Measurements from ENCODE around the gene RELB. TPM values are rescaled to one million over a fixed set of nuclear protein-coding genes. Genes with fewer than 3 reads are reported as not detected.
A peak's percentile ranks its signal among the peaks of the same experiment; 100 is the strongest.

RELB gene
- polyA plus RNA-seq, 4 donors = 10.5 to 41.3 (median 17.6) TPM

- FAIRE-seq (no peak), DNase-seq (no peak)
- peak overlapping the region in 1 of 3 donors; percentile 89 for H3K4me3 ChIP-seq (ENCODE audit: low read depth in 1 of 3, low read length in 3 of 3)
- peaks cover 8 to 68% (median 10%) of the 10 kb centered on the region in 3 donors for H3K36me3 ChIP-seq (ENCODE audit: control insufficient read depth in 3 of 3, insufficient read depth in 2 of 3, low read depth in 1 of 3, low read length in 3 of 3)
- peaks cover 0 to 16% (median 7%) of the 10 kb centered on the region in 3 donors for H3K4me1 ChIP-seq (ENCODE audit: control insufficient read depth in 3 of 3, insufficient read depth in 2 of 3, low read depth in 1 of 3, low read length in 2 of 3)
- no peak overlapping the region for H3K27ac ChIP-seq (ENCODE audit: low read depth in 1 of 3, low read length in 2 of 3)
- 91 to 96% (median 94%) methylated on average over 33 to 37 of the region's 37 CpGs for WGBS, 3 donors
- H3K27me3 ChIP-seq (ENCODE audit: control insufficient read depth in 3 of 3, insufficient read depth in 3 of 3, low read length in 3 of 3) = no peaks in the 10 kb centered on the region
- peaks cover 0 to 5% of the 10 kb centered on the region in 2 donors for H3K9me3 ChIP-seq (ENCODE audit: control insufficient read depth in 2 of 2, insufficient read depth in 1 of 2, low read depth in 1 of 2, low read length in 1 of 2)
These were observed 36.3 kb downstream of the RELB start for GRCh38 chr19:45037393-45038169.

- WGBS, 3 donors = 0 to 2% (median 2%) methylated on average over 55 to 62 of the region's 62 CpGs
- H3K9me3 ChIP-seq (ENCODE audit: control insufficient read depth in 2 of 2, insufficient read depth in 1 of 2, low read depth in 1 of 2, low read length in 1 of 2) = peaks cover 0 to 5% of the 10 kb centered on the region in 2 donors
- H3K27me3 ChIP-seq (ENCODE audit: control insufficient read depth in 3 of 3, insufficient read depth in 3 of 3, low read length in 3 of 3) = no peaks in the 10 kb centered on the region
- H3K4me1 ChIP-seq (ENCODE audit: control insufficient read depth in 3 of 3, insufficient read depth in 2 of 3, low read depth in 1 of 3, low read length in 2 of 3) = peaks cover 0 to 16% (median 7%) of the 10 kb centered on the region in 3 donors
- DNase-seq = peak; percentile 91 to 96
- FAIRE-seq = no peak
- peak within 1 kb of the TSS; percentile 93 to 99 (median 95) for H3K27ac ChIP-seq (ENCODE audit: low read depth in 1 of 3, low read length in 2 of 3)
- peak within 1 kb of the TSS; percentile 73 to 97 (median 89) for H3K4me3 ChIP-seq (ENCODE audit: low read depth in 1 of 3, low read length in 3 of 3)
- H3K36me3 ChIP-seq (ENCODE audit: control insufficient read depth in 3 of 3, insufficient read depth in 2 of 3, low read depth in 1 of 3, low read length in 3 of 3) = peaks cover 12 to 69% (median 13%) of the 10 kb centered on the region in 3 donors
These were observed 37.9 kb downstream of the RELB start, which contains the start of gene CLASRP for GRCh38 chr19:45038931-45039893. TSS of gene CLASRP (plus strand) at chr19:45039045. CDS start at chr19:45040213, 1,168 bp downstream.

- H3K9me3 ChIP-seq (ENCODE audit: control insufficient read depth in 2 of 2, insufficient read depth in 1 of 2, low read depth in 1 of 2, low read length in 1 of 2) = peaks cover 0 to 5% of the 10 kb centered on the region in 2 donors
- H3K27ac ChIP-seq (ENCODE audit: low read depth in 1 of 3, low read length in 2 of 3) = peak overlapping the region in 1 of 3 donors; percentile 99
- H3K36me3 ChIP-seq (ENCODE audit: control insufficient read depth in 3 of 3, insufficient read depth in 2 of 3, low read depth in 1 of 3, low read length in 3 of 3) = peaks cover 10 to 72% (median 14%) of the 10 kb centered on the region in 3 donors
- no peak for DNase-seq
- WGBS, 3 donors = 72 to 78% (median 76%) methylated on average over 19 of the region's 19 CpGs
- FAIRE-seq = no peak
- H3K4me1 ChIP-seq (ENCODE audit: control insufficient read depth in 3 of 3, insufficient read depth in 2 of 3, low read depth in 1 of 3, low read length in 2 of 3) = peaks cover 0 to 24% (median 7%) of the 10 kb centered on the region in 3 donors
- H3K27me3 ChIP-seq (ENCODE audit: control insufficient read depth in 3 of 3, insufficient read depth in 3 of 3, low read length in 3 of 3) = no peaks in the 10 kb centered on the region
- H3K4me3 ChIP-seq (ENCODE audit: low read depth in 1 of 3, low read length in 3 of 3) = peak overlapping the region in 2 of 3 donors; percentile 89 to 97
These were observed 39.0 kb downstream of the RELB start for GRCh38 chr19:45040059-45040771.

GRCh38 chr19:45041125-45041524, 39.9 kb downstream of the RELB start:
- Histone ChIP-seq H3K4me3 (ENCODE audit: low read depth in 1 of 3, low read length in 3 of 3) (no peak overlapping the region), H3K4me1 (ENCODE audit: control insufficient read depth in 3 of 3, insufficient read depth in 2 of 3, low read depth in 1 of 3, low read length in 2 of 3) (peaks cover 0 to 33% (median 7%) of the 10 kb centered on the region in 3 donors), H3K36me3 (ENCODE audit: control insufficient read depth in 3 of 3, insufficient read depth in 2 of 3, low read depth in 1 of 3, low read length in 3 of 3) (peaks cover 10 to 74% (median 11%) of the 10 kb centered on the region in 3 donors), H3K9me3 (ENCODE audit: control insufficient read depth in 2 of 2, insufficient read depth in 1 of 2, low read depth in 1 of 2, low read length in 1 of 2) (no peaks in the 10 kb centered on the region), H3K27me3 (ENCODE audit: control insufficient read depth in 3 of 3, insufficient read depth in 3 of 3, low read length in 3 of 3) (no peaks in the 10 kb centered on the region), H3K27ac (ENCODE audit: low read depth in 1 of 3, low read length in 2 of 3) (no peak overlapping the region)
- FAIRE-seq (no peak), DNase-seq (no peak)
- 84 to 90% (median 89%) methylated on average over 6 of the region's 6 CpGs for WGBS, 3 donors

- 14 to 57% (median 41%) methylated on average over 14 of the region's 14 CpGs for WGBS, 3 donors
- no peaks in the 10 kb centered on the region for H3K27me3 ChIP-seq (ENCODE audit: control insufficient read depth in 3 of 3, insufficient read depth in 3 of 3, low read length in 3 of 3)
- no peaks in the 10 kb centered on the region for H3K9me3 ChIP-seq (ENCODE audit: control insufficient read depth in 2 of 2, insufficient read depth in 1 of 2, low read depth in 1 of 2, low read length in 1 of 2)
- H3K4me1 ChIP-seq (ENCODE audit: control insufficient read depth in 3 of 3, insufficient read depth in 2 of 3, low read depth in 1 of 3, low read length in 2 of 3) = peaks cover 0 to 30% (median 3%) of the 10 kb centered on the region in 3 donors
- DNase-seq (peak; percentile 72 to 83), FAIRE-seq (no peak)
- peak overlapping the region; percentile 49 to 84 (median 52) for H3K27ac ChIP-seq (ENCODE audit: low read depth in 1 of 3, low read length in 2 of 3)
- peaks cover 7 to 72% (median 11%) of the 10 kb centered on the region in 3 donors for H3K36me3 ChIP-seq (ENCODE audit: control insufficient read depth in 3 of 3, insufficient read depth in 2 of 3, low read depth in 1 of 3, low read length in 3 of 3)
- H3K4me3 ChIP-seq (ENCODE audit: low read depth in 1 of 3, low read length in 3 of 3) = no peak overlapping the region
These were observed 44.5 kb downstream of the RELB start for GRCh38 chr19:45045671-45046353.

GRCh38 chr19:45046355-45046754, 45.1 kb downstream of the RELB start:
- Histone ChIP-seq H3K4me1 (ENCODE audit: control insufficient read depth in 3 of 3, insufficient read depth in 2 of 3, low read depth in 1 of 3, low read length in 2 of 3) (peaks cover 2 to 34% (median 3%) of the 10 kb centered on the region in 3 donors), H3K27ac (ENCODE audit: low read depth in 1 of 3, low read length in 2 of 3) (peak overlapping the region; percentile 49 to 84 (median 52)), H3K36me3 (ENCODE audit: control insufficient read depth in 3 of 3, insufficient read depth in 2 of 3, low read depth in 1 of 3, low read length in 3 of 3) (peaks cover 7 to 69% (median 11%) of the 10 kb centered on the region in 3 donors), H3K27me3 (ENCODE audit: control insufficient read depth in 3 of 3, insufficient read depth in 3 of 3, low read length in 3 of 3) (no peaks in the 10 kb centered on the region), H3K4me3 (ENCODE audit: low read depth in 1 of 3, low read length in 3 of 3) (no peak overlapping the region), H3K9me3 (ENCODE audit: control insufficient read depth in 2 of 2, insufficient read depth in 1 of 2, low read depth in 1 of 2, low read length in 1 of 2) (no peaks in the 10 kb centered on the region)
- WGBS, 3 donors = 60 to 74% (median 65%) methylated on average over 7 of the region's 7 CpGs
- FAIRE-seq (no peak), DNase-seq (peak in 1 of 2 donors; percentile 26)

- peaks cover 4 to 69% (median 8%) of the 10 kb centered on the region in 3 donors for H3K36me3 ChIP-seq (ENCODE audit: control insufficient read depth in 3 of 3, insufficient read depth in 2 of 3, low read depth in 1 of 3, low read length in 3 of 3)
- FAIRE-seq (no peak), DNase-seq (no peak)
- H3K27ac ChIP-seq (ENCODE audit: low read depth in 1 of 3, low read length in 2 of 3) = no peak overlapping the region
- no peak overlapping the region for H3K4me3 ChIP-seq (ENCODE audit: low read depth in 1 of 3, low read length in 3 of 3)
- 69 to 89% (median 87%) methylated on average over 7 of the region's 7 CpGs for WGBS, 3 donors
- no peaks in the 10 kb centered on the region for H3K9me3 ChIP-seq (ENCODE audit: control insufficient read depth in 2 of 2, insufficient read depth in 1 of 2, low read depth in 1 of 2, low read length in 1 of 2)
- H3K27me3 ChIP-seq (ENCODE audit: control insufficient read depth in 3 of 3, insufficient read depth in 3 of 3, low read length in 3 of 3) = no peaks in the 10 kb centered on the region
- peaks cover 2 to 39% (median 3%) of the 10 kb centered on the region in 3 donors for H3K4me1 ChIP-seq (ENCODE audit: control insufficient read depth in 3 of 3, insufficient read depth in 2 of 3, low read depth in 1 of 3, low read length in 2 of 3)
These were observed 46.0 kb downstream of the RELB start for GRCh38 chr19:45047188-45047797.

Measured in small intestine (tissue), 7 donors.